NCI-H446 treated with DMSO at 0.1 percent for 48 hours (cell line): ENCODE results near the gene PAPPA2.

Experiments used
- DNase-seq: peaks from one replicate; lab custom pipeline; 2025; lab: John Stamatoyannopoulos, UW

Gene PAPPA2

DNA sequence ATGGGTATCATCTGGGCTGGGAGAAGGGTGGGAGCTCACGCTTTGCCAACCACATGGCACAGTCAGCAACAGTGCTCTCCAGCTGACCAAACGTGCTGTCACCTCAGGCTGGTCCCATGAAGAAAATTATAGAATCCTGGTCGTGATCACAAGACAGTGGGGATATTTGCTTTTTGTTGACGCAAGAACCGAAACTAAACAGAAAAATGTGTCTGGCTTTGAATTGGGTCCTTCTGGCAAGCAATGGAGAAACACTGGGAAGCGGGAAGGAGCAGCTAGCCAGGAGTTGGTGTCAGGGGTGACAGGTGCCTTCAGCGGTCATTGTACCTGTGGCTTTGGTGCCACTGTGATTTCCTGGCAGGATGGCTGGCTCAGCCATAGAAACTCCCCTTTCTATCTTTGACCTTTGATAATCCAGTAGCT lies 304.8 kb downstream of the PAPPA2 start:
- DNase-seq: no peak

DNA sequence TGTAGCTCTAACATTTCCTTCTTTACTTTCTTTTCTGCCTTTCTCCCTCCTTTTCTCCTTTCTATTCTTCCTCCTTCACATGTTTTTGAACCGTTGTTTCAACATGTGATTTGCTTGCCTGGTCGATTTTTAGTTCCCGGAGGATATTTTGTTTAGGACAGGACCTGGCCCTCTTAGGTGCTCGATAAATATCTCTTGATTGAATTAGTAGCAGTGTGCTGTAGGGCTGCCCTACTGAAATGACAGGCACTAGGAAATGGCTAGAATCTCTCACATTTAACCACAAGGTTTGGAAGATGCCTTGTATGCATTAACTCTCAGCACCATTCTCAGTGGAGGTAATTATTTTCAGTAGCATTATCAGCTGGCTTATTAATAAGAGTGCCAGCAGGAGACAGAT lies 305.6 kb downstream of the PAPPA2 start:
- no peak for DNase-seq

DNA sequence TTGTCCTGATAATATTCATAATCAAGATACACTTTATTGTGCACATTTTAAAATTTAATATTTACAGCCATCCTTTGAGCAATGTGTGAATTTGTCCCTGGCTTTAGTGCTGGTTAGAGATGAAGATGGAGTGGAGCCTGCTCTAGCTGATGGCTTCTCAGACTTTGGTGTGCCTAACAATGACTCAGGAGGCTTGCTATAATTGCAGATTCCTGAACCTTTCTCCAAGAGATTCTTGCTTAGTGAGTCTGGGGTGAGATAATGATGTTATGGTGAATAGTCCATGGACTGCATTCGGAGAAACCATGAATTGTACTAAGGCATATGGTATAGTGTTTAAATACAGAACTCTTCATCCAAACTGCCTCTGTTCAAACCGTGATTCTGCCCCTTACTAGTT lies 307.1 kb downstream of the PAPPA2 start:
- DNase-seq: no peak

DNA sequence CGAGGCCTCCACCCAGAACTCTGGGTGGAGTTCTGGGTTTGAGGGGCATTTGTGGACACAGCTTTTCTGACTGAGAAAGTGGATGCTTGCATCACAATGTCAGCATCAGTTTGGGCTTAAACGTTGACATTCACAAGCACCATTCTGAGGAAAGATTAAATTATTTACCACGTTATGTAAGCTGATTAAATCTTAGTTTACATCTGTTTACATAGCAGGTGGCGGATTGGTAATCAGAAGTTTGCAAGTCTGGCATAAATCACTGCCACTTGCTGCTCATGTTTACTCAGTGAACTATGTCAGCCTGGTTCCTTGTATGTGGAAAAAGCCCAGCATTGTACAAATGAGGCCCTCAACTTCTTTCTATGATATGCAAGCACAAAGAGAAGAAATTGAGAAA lies 310.1 kb downstream of the PAPPA2 start:
- DNase-seq: no peak

DNA sequence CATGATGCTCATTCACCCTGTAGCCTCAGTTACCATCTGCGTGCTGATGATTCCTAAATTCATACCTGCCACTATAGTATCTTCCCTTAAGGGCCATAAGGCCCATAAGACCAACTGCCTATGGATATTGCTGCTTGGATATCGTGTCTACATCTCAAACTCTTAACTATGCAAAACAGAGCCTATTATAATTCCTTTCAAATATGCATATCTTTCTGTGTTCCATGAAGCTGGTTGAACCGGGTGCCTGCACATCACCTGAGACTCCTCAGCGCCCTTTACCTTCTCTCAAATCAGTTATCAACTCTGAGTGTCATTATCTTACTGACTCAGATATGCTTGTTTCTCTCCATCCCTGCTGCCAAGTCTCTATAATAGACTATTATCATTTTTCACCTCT lies 311.2 kb downstream of the PAPPA2 start:
- DNase-seq: no peak

DNA sequence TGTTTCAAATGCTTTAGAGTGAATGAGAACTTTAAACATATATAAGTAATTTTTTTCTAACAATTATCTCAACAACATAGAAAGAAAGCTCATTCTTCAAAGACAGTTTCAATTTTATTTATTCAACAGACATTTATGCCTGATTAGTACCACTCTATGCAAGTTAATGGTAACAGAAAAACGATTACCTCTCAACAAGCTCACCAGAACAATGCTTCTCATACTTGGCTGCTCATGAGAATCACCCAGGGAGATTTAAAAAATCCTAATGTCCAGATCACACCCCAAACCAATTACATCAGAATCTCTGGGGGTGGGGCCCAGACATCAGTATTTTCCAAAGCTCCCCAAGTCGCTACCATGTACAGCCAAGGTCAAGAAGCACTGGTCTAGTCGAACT lies 312.4 kb downstream of the PAPPA2 start:
- DNase-seq: no peak

DNA sequence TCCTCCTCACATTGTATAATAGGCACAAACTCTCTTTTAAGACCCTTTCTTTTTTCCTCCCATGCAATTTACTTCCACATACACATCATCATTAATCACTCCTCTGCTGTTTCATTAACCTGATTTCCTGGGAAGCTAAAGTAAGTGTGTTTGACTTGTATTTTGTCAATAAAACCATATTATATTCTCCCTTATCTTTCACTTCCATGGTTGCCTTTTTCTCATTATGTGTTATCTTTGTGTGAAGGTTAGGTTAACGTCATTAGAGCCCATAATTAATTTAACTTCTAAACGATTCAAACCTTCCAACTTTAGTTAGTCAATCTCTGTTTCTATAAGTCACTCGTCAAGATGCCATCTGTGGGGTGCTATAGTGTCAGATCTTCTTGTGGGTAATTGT lies 313.0 kb downstream of the PAPPA2 start:
- DNase-seq: no peak

DNA sequence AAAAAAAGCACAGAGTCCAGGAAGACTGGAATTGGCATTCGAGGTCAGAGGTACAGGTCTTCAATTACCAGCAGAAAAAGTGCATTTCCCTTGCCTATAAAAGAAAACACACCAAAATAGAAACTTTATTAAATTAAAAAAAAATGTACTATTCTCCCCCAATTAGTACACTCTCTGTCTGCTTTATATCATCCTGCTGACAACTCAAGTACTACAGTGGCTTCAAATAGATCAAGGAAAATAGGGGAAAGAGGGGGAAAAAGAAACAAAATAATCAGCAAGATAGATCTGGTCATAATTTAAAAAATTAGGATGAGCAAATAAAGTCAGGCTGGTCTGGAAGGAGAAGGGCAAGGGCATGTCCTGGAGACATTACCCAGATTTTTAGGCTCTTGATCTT lies 315.1 kb downstream of the PAPPA2 start:
- no peak for DNase-seq

DNA sequence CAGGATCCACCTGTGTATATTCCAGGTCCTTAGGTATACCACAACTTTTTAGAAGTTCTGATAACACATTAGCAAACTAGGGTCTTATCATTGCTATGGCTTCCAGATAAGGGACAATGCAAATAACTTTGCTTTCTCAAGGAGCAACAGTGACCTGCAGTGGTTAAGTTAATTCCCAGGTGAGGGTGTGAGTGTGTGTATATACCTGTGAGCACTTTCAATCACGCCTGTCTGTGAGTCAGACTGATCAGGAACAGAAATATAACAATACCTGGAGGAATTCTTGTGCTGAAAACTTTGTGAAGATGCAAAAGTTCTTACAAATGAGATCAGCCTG lies 317.0 kb downstream of the PAPPA2 start:
- no peak for DNase-seq

DNA sequence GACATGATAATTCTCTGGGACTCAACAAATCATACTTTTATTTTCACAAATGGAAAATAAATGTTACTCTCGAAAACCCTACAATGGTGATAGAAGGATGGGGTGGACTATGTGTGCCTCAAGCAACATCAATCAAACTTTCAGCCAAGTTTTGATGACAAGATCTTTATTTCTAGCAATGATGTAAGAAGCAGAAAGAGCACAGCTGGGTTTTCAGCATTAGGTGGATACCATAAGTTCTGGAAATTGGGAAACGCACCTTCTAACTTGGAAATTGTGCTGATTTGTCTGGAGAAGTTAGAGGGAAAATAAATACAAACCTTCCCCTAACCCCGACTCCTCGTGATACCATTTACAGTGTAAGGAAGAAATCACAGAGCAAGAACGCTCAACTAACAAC lies 320.3 kb downstream of the PAPPA2 start:
- DNase-seq: no peak

DNA sequence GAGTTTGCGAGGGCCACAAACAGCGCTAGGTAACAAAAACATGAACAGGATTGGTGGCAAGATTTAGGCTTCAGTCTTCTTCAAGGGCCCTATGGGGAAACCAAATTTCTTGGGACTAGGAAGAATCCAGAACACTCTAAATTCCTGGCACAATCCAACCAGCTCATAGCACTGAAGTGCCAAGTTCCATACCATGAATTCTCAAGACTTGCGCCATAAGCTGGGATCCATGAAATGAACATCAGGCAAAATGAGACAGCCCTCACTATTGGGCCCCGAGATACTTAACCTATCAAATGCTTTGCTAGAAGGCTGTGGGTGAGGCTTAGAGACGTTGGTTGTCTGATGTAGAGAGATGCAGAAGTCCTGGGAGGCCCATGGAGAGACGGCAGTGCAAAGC lies 322.1 kb downstream of the PAPPA2 start:
- DNase-seq: no peak

DNA sequence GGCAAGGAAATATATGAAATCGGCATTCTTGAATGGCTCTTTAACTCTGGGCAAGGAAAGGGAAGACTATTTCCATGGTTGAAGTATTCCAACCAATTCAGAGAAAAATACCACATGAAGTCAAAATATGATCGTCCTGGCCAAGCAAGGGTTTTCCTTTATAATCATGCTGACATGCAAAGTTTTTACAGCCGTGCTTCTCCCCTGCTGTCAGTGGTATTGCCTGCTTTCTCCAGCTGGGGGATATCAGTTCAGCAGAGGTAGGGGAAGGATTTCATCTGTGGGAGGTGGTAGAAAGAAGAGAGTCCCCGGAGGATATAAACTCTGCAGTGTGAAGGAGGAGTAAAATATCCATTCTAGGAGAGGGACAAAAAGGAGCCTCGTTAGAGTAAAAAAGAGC lies 322.8 kb downstream of the PAPPA2 start:
- DNase-seq: no peak

DNA sequence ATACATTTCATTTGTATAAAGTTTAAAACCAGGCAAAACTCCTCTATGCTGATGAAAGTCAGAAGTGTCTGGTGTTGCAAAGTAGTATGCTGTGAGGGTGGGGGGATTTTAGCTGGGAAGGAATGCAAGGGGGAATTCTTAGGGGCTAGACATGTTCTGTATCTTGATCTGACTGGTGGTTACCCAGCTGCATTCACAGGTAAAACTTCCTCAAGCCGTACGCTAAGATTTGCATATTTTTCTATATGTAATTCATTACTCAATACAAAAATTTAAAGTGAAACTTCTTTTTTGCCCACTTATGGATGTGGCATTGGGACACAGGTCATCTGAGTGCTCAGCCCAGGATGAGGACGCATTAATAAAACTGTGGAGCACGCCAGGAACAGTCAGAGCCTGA lies 323.3 kb downstream of the PAPPA2 start:
- DNase-seq: no peak

DNA sequence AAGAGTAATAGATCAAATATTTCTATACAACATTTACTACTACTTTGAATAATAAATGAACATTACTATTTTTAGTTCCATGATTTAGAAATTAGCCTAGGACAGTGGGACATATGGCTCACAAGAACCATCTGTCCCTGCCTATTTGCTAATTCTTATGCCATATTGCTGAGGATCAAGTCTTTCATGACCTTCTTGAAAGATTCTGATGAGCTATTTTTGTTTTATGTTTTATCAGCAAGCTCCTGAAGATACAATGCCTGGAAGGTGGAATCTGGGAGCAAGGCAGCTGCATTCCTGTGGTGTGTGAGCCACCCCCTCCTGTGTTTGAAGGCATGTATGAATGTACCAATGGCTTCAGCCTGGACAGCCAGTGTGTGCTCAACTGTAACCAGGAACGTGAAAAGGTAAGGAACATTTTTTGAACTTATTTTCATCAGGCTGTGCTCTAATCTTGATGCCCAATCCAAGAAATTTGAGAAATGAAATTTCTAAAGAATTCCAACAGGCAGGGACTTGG lies 326.7 kb downstream of the PAPPA2 start:
- DNase-seq: peak; percentile 42

DNA sequence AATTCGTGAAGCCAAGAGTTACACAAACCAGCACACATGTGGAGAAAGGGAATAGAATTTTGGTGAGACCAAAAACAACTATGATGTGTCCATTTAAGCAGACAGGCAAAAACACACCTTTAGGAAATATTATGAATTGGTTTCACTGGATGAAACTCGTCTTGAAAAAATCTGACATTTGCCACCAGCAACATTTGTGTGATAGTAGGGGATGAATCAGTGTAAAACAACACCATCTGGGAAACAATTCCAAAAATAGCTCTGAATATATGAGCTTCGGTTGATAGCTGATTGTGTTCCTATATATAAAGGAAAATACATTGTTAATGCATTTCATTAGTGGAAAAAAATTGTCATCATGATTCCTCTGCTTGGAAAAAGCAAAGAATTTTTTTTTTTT lies 327.8 kb downstream of the PAPPA2 start:
- DNase-seq: peak; percentile 12

DNA sequence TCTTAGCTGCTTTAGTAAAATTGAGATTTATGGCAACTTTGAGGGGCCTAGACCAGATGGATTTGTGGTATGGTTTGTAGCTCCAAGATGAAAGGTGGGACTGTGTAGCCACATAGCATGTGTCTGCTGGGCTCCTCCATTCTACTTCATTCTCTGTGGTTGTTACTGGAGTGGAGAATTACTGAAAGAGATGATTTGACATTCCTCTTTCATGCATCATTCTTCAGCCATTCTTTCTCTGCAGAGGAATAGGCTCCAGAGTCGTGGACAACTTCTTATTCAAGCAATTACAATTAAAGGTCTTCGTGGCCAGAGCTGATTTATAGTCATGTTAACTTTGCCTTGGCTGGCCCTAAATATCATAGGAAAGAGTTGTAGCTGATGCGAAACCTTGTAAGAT lies 328.9 kb downstream of the PAPPA2 start:
- DNase-seq: no peak

DNA sequence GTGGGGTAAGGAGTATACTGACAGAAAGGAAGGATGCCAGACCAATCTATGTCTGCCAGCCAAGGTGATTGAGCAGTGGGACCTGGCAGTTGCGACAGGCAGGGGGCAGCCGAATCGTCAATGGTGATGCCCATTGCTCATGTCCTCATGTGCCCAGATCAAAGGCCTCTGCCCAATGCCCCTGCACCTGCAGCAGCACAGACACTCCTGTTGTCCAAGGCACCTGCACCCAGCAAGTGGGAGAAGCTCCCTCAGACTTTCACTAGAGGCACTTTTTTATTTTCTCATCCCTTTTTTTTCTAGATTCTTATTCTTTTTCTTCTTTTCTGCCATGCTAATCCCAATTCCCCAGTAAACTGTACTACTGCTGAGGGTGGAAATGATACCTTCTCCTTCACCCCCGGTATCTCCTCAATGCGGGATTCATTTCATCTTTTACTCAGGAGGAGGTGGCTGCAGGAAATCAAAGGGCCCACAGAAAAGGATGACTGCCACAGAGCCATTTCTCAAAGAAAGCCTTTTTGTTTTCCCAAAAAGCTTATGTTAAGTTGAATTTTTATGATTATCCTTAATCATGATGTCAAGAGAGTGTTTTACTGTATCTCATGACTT lies 332.0 kb downstream of the PAPPA2 start:
- no peak for DNase-seq

DNA sequence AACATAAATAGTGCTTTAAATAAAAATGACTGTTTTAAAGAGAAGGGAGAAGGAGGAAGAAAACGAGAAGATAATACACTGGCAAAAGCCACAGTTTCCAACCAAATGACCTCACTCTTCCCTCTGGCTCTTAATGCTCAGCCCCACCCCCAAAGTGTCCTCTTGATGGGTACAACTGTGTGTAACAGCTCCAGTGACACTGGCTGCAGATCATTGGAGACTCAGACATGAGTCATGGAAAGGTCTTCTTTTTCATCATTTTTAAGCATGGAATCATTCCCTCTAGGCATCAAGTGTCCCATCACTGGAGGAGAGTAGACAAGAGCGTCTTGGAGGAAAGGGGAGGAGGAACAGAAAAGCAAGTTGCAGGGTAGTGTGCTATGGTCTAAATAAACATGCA lies 333.0 kb downstream of the PAPPA2 start:
- no peak for DNase-seq

DNA sequence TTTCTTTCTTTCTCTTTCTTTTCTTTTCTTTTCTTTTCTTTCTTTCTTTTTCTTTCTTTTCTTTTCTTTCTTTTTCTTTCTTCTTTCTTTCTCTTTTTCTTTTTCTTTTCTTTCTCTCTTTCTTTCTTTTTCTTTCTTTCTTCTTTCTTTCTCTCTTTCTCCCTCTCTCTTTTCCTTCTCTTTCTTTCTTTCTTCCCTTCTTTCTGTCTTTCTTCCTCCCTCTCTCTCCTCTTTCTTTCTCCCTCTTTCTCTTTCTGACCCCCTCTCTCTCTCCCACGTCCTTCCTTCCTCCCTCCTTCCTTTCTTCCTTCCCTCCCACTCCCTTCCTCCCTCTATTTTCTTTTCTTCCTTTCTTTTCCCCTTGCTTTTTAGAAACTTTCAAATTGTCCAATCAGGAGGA lies 333.6 kb downstream of the PAPPA2 start:
- no peak for DNase-seq

DNA sequence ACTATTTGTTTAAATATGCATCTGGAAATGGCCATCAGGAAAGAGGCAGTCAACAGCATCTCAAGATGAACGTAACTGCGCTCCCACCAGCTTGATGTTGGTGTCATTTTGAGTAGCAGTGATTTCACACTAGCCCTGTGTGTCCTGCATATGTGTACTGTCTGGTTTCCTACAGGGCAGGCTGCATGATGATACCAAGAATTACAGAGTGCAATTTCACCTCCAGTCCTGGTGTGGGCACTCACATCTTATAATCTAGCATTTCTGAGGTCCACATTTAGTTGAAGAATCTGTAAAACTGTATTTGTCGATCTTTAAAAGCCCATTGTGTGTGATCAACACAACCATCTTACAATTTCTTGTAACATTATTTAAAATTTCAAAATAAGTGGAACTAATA lies 336.4 kb downstream of the PAPPA2 start:
- no peak for DNase-seq

DNA sequence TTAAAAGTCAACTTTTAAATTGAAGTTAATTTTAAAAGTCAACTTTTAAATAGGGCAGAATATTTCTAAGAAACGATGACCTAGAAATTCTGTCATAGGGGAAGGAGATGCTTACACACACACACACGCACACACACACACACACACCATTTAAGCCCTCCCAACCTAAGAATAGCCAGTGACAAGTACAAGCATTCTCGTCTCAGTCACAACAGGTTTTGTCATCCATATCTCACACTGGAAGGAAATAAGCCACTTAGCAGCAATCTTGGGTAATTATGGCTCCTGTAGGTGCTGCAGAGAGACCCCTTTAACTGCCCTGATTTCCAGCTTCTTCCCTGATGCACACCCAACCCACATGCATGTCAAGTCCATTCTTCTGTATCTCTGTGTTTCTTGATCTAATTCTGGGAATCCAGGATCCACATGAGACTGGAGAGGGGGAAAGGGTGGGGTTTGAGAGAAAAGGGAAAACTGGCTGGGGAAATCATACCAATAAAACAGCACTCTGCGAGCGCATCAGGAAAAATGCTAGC lies 338.1 kb downstream of the PAPPA2 start:
- DNase-seq: no peak

DNA sequence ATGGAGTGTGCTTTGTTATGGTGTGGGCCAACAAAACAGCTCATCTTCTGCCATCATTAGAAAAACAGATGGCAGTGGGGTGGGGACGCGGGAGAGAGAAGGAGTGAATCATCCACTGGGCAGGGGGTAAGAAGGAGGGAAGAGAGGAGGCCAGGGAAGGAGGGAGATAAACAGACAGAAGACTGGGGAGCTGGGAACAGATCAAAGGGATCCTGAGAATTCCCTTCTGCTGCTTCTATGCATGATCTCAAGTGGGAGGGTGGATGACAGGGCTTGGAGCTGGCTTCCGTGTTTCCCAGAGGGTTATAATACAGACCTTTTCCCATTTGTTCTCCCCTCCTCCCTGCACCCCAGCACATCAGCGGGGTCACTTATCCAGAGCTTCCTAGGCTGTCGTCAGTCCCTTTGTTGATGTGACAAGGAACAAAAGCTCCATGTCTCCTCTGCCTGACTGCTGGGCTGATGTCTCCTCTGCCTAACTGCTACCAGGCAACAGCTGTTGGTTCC lies 338.6 kb downstream of the PAPPA2 start:
- DNase-seq: peak; percentile 97

DNA sequence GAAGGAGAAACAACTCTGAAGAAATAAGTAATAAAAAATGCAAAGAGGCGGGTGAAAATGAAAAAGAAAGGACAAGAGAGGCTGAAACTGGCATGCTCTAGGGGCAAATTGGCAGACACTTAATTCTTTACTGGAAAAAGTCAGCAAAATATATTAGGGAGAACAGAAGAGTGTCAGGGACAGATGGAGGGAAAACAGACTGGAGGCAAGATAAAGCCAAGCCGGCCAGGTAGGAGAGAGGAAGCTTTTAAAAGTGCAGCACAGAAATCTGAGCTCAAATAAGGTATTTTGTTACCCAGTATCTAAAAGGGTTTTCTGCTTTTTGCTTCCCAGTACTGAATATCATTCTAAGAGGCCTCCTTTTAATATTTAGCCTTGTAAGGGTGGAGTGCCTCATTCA lies 339.3 kb downstream of the PAPPA2 start:
- peak; percentile 71 for DNase-seq

DNA sequence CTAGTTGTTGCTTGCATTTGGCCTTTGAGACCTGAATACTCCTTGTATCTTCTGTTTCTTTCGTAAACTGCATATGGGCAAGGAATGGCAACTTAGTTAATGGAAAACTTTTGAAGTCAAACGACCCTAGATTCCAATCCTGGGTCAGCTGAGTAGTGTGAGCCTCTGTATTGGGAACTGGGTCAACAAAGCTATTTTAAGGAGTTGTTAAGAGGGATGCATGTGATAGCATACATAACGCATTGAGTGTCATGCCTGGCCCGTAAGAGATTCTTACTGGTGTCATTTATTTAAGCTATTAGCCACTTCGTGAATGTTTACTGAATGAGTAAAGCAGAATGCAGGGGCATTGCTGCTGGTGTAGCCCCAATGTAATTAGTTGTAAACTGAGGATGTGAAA lies 340.1 kb downstream of the PAPPA2 start:
- DNase-seq: no peak
